Ishikawa (cell line): ENCODE data around the gene MAML2.

Experiments
- CEBPB ChIP-seq: IDR thresholded peaks from 2 replicates; pipeline ENCODE4 v1.6.1; 2012
- CREB1 ChIP-seq: IDR thresholded peaks from 2 replicates; pipeline ENCODE4 v1.6.1; 2012; ENCODE audit warnings: low read depth
- EGR1 ChIP-seq: IDR thresholded peaks from 2 replicates; pipeline ENCODE4 v1.6.1; 2012
- EP300 ChIP-seq: IDR thresholded peaks from 2 replicates; pipeline ENCODE4 v1.6.1; 2012; ENCODE audit warnings: borderline replicate concordance
- FOXM1 ChIP-seq: IDR thresholded peaks from 2 replicates; pipeline ENCODE4 v1.6.1; 2012; ENCODE audit warnings: low read depth, borderline replicate concordance
- NFIC ChIP-seq: IDR thresholded peaks from 2 replicates; pipeline ENCODE4 v1.6.1; 2012
- RAD21 ChIP-seq: IDR thresholded peaks from 2 replicates; pipeline ENCODE4 v1.6.1; 2012; ENCODE audit warnings: low read depth
- TAF1 ChIP-seq: IDR thresholded peaks from 2 replicates; pipeline ENCODE4 v1.6.1; 2012; ENCODE audit warnings: low read depth, mild to moderate bottlenecking
- TCF12 ChIP-seq: IDR thresholded peaks from 2 replicates; pipeline ENCODE4 v1.6.1; 2012; ENCODE audit warnings: low read depth
- YY1 ChIP-seq: IDR thresholded peaks from 2 replicates; pipeline ENCODE4 v1.6.1; 2012; ENCODE audit warnings: low read depth
- ZBTB7A ChIP-seq: IDR thresholded peaks from 2 replicates; pipeline ENCODE4 v1.6.1; 2012; ENCODE audit warnings: low read depth
- TF ChIP-seq, protein P1 (sequence below): IDR thresholded peaks from 2 replicates; pipeline ENCODE4 v1.6.1; 2012; ENCODE audit warnings: low read depth, mild to moderate bottlenecking
- TF ChIP-seq, protein P2 (sequence below): IDR thresholded peaks from 2 replicates; pipeline ENCODE4 v1.6.1; 2012

GRCh38 chr11:96330511-96330859 lies 12.5 kb downstream of the MAML2 start:
- no peak for TF ChIP-seq RAD21
- no peak for TF ChIP-seq FOXM1
- TF ChIP-seq, protein P1, sequence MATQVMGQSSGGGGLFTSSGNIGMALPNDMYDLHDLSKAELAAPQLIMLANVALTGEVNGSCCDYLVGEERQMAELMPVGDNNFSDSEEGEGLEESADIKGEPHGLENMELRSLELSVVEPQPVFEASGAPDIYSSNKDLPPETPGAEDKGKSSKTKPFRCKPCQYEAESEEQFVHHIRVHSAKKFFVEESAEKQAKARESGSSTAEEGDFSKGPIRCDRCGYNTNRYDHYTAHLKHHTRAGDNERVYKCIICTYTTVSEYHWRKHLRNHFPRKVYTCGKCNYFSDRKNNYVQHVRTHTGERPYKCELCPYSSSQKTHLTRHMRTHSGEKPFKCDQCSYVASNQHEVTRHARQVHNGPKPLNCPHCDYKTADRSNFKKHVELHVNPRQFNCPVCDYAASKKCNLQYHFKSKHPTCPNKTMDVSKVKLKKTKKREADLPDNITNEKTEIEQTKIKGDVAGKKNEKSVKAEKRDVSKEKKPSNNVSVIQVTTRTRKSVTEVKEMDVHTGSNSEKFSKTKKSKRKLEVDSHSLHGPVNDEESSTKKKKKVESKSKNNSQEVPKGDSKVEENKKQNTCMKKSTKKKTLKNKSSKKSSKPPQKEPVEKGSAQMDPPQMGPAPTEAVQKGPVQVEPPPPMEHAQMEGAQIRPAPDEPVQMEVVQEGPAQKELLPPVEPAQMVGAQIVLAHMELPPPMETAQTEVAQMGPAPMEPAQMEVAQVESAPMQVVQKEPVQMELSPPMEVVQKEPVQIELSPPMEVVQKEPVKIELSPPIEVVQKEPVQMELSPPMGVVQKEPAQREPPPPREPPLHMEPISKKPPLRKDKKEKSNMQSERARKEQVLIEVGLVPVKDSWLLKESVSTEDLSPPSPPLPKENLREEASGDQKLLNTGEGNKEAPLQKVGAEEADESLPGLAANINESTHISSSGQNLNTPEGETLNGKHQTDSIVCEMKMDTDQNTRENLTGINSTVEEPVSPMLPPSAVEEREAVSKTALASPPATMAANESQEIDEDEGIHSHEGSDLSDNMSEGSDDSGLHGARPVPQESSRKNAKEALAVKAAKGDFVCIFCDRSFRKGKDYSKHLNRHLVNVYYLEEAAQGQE, result no peak
- no peak for TF ChIP-seq EP300
- no peak for TF ChIP-seq YY1
- no peak for TF ChIP-seq ZBTB7A
- TF ChIP-seq CREB1, result no peak
- TF ChIP-seq TCF12, result no peak
- TF ChIP-seq, protein P2, sequence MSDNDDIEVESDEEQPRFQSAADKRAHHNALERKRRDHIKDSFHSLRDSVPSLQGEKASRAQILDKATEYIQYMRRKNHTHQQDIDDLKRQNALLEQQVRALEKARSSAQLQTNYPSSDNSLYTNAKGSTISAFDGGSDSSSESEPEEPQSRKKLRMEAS, result no peak
- TF ChIP-seq TAF1, result no peak
- TF ChIP-seq CEBPB, result no peak
- TF ChIP-seq EGR1, result no peak
- TF ChIP-seq NFIC, result no peak
